Gastrocnemius medialis (tissue), 4 donors: ENCODE measurements around the gene SATB2. TPM values are rescaled to one million over a fixed set of nuclear protein-coding genes. Genes with fewer than 3 reads are reported as not detected.

Experiments used
- ATAC-seq, 2 donors: fragments of 150-250 bp; one replicate each; pipeline ENCODE4 v1.9.1; 2016
- DNase-seq, 2 donors: peaks; one replicate each; pipeline ENCODE4 v3.0.0-alpha.2; 2019
- H3K27ac ChIP-seq, 4 donors: fragments of 200-600 bp; sonication (generic); 1 replicate in 1 of 4; 2 replicates in 3 of 4; pipeline ENCODE4 v1.5.1; 2016 to 2018; ENCODE audit warnings: mild to moderate bottlenecking in 2 of 4, moderate library complexity in 1 of 4
- H3K27me3 ChIP-seq, 3 donors: fragments of 200-600 bp; sonication (generic) in 2 of 3; 1 replicate in 1 of 3; 2 replicates in 2 of 3; pipeline versions ENCODE4 v1.5.1 to v1.6.0; 2016 to 2019; ENCODE audit warnings: mild to moderate bottlenecking in 1 of 3, moderate library complexity in 1 of 3
- H3K36me3 ChIP-seq, 2 donors: fragments of 200-600 bp; sonication (generic) in 1 of 2; one replicate each; pipeline ENCODE4 v1.5.1; 2017 to 2018
- H3K4me1 ChIP-seq, 2 donors: fragments of 200-600 bp; sonication (generic) in 1 of 2; one replicate each; pipeline ENCODE4 v1.5.1; 2016 to 2017; ENCODE audit warnings: mild to moderate bottlenecking in 2 of 2
- H3K4me3 ChIP-seq, 4 donors: fragments of 200-600 bp; sonication (generic) in 3 of 4; 1 replicate in 1 of 4; 2 replicates in 3 of 4; pipeline ENCODE4 v1.5.1; 2016 to 2019; ENCODE audit warnings: mild to moderate bottlenecking in 2 of 4
- H3K9me3 ChIP-seq, 3 donors: fragments of 200-600 bp; sonication (generic) in 2 of 3; 1 replicate in 1 of 3; 2 replicates in 2 of 3; pipeline ENCODE4 v1.5.1; 2016 to 2019
- CTCF ChIP-seq, 5 experiments: fragments of 450-650 bp in 3 of 5; fragments of 200-600 bp in 2 of 5; sonication (generic) in 2 of 5; IDR thresholded peaks in 4 of 5; conservative IDR thresholded peaks in 1 of 5; 1 replicate in 4 of 5; 2 replicates in 1 of 5; pipeline ENCODE4 v1.5.1; 2016 to 2019; ENCODE audit warnings: antibody characterized with exemption in 5 of 5, mild to moderate bottlenecking in 3 of 5, moderate library complexity in 3 of 5
- POLR2A ChIP-seq, 2 donors: fragments of 450-650 bp; IDR thresholded peaks; one replicate each; pipeline ENCODE4 v1.6.1; 2017; ENCODE audit warnings: antibody characterized with exemption in 2 of 2, mild to moderate bottlenecking in 2 of 2, moderate library complexity in 2 of 2
- in situ Hi-C, 4 donors: fragments of 200-750 bp; cut with MboI; loops; one replicate each; pipeline versions ENCODE4 v1.15.0 to v1.8.0; 2017; ENCODE audit warnings: low sequenced_read_pairs in 4 of 4
- intact Hi-C: fragments of 100-400 bp; cut with DNase I; formaldehyde crosslinking; loops from one replicate; pipeline ENCODE4 v1.15.1; 2023; ENCODE audit warnings: low total_unique reads
- total RNA-seq, 4 donors: library from RNA; depleted of rRNA; stranded (reverse); fragments of >200 nt; gene quantifications; one replicate each; pipeline versions ENCODE4 v1.1.0 to v1.2.3, GENCODE V29; 2016

The SATB2 gene
- total RNA-seq, 4 donors from 2014 or later: 2.0 to 6.4 (median 4.5) TPM

GRCh38 chr2:199461711-199462346 lies 4.1 kb upstream of the SATB2 start:
- in situ Hi-C loops (no loop called here), intact Hi-C loops (loop anchor here (10.0 kb wide), 2 partner anchors 1657 to 1757 kb away; partner anchors contain the start of genes MARS2 and PLCL1)
- H3K4me1 ChIP-seq: peaks cover 20 to 38% of the 10 kb centered on the region in 2 donors
- no peak for TF ChIP-seq CTCF (IDR thresholded peaks at IDR 0.05 in 4 of 5, conservative IDR thresholded peaks at IDR 0.05 in 1 of 5)
- no peak for TF ChIP-seq POLR2A (IDR thresholded peaks at IDR 0.05)
- H3K4me3 ChIP-seq: no peak overlapping the region
- peaks cover 74 to 77% (median 77%) of the 10 kb centered on the region in 3 donors for H3K27me3 ChIP-seq
- no peak overlapping the region for H3K27ac ChIP-seq
- DNase-seq: no peak
- no peak for ATAC-seq
- no peaks in the 10 kb centered on the region for H3K9me3 ChIP-seq
- no peaks in the 10 kb centered on the region for H3K36me3 ChIP-seq

- peak overlapping the region in 1 of 4 donors; percentile 91 for H3K4me3 ChIP-seq
- TF ChIP-seq POLR2A (IDR thresholded peaks at IDR 0.05) (no peak), CTCF (IDR thresholded peaks at IDR 0.05 in 4 of 5, conservative IDR thresholded peaks at IDR 0.05 in 1 of 5) (no peak)
- peak overlapping the region in 2 of 4 donors; percentile 77 to 86 for H3K27ac ChIP-seq
- intact Hi-C loops (loop anchor here (10.0 kb wide), 2 partner anchors 1656 to 1756 kb away; partner anchors contain the start of genes MARS2 and PLCL1), in situ Hi-C loops (no loop called here)
- DNase-seq (no peak), ATAC-seq (no peak)
- H3K4me1 ChIP-seq: peaks cover 23 to 44% of the 10 kb centered on the region in 2 donors
- no peaks in the 10 kb centered on the region for H3K9me3 ChIP-seq
- H3K27me3 ChIP-seq: peaks cover 73 to 77% (median 76%) of the 10 kb centered on the region in 3 donors
- no peaks in the 10 kb centered on the region for H3K36me3 ChIP-seq
Observed at GRCh38 chr2:199460846-199461710, 3.3 kb upstream of the SATB2 start.

- H3K4me3 ChIP-seq: peak overlapping the region; percentile 85 to 96 (median 90)
- DNase-seq (no peak), ATAC-seq (no peak)
- TF ChIP-seq CTCF (IDR thresholded peaks at IDR 0.05 in 4 of 5, conservative IDR thresholded peaks at IDR 0.05 in 1 of 5) (no peak), POLR2A (IDR thresholded peaks at IDR 0.05) (no peak)
- H3K4me1 ChIP-seq: peaks cover 29 to 52% of the 10 kb centered on the region in 2 donors
- H3K27ac ChIP-seq: peak overlapping the region; percentile 77 to 86 (median 84)
- no peaks in the 10 kb centered on the region for H3K9me3 ChIP-seq
- peaks cover 73 to 77% (median 74%) of the 10 kb centered on the region in 3 donors for H3K27me3 ChIP-seq
- in situ Hi-C loops: no loop called here
- intact Hi-C loops: loop anchor here (10.0 kb wide), 2 partner anchors 1655 to 1755 kb away; partner anchors contain the start of genes MARS2 and PLCL1
- H3K36me3 ChIP-seq: no peaks in the 10 kb centered on the region
Observed at GRCh38 chr2:199460101-199460671, 2.4 kb upstream of the SATB2 start.

GRCh38 chr2:199459286-199460100 lies 1.8 kb upstream of the SATB2 start:
- Histone ChIP-seq H3K4me3 (peak overlapping the region; percentile 85 to 96 (median 90)), H3K4me1 (peaks cover 24 to 54% of the 10 kb centered on the region in 2 donors), H3K27ac (peak overlapping the region; percentile 77 to 86 (median 84)), H3K9me3 (no peaks in the 10 kb centered on the region), H3K27me3 (peaks cover 73 to 77% (median 74%) of the 10 kb centered on the region in 3 donors), H3K36me3 (no peaks in the 10 kb centered on the region)
- ATAC-seq (peak; percentile 79 to 80), DNase-seq (peak; percentile 70 to 86)
- intact Hi-C loops (loop anchor here (10.0 kb wide), 2 partner anchors 1655 to 1755 kb away; partner anchors contain the start of genes MARS2 and PLCL1), in situ Hi-C loops (no loop called here)
- peak in 2 of 5 experiments; percentile 25 to 47 for TF ChIP-seq CTCF (IDR thresholded peaks at IDR 0.05 in 4 of 5, conservative IDR thresholded peaks at IDR 0.05 in 1 of 5)
- TF ChIP-seq POLR2A (IDR thresholded peaks at IDR 0.05): peak in 1 of 2 donors; percentile 54
